ENCODE measurements around the gene SRSF12. TPM values are rescaled to one million over a fixed set of nuclear protein-coding genes. Genes with fewer than 3 reads are reported as not detected.

Gene SRSF12
- total and polyA plus RNA-seq, 2 donors (not counting 3 experiments of a cell fraction or from before 2014, with no cell fraction given): 0.07 to 0.18 TPM

DNA sequence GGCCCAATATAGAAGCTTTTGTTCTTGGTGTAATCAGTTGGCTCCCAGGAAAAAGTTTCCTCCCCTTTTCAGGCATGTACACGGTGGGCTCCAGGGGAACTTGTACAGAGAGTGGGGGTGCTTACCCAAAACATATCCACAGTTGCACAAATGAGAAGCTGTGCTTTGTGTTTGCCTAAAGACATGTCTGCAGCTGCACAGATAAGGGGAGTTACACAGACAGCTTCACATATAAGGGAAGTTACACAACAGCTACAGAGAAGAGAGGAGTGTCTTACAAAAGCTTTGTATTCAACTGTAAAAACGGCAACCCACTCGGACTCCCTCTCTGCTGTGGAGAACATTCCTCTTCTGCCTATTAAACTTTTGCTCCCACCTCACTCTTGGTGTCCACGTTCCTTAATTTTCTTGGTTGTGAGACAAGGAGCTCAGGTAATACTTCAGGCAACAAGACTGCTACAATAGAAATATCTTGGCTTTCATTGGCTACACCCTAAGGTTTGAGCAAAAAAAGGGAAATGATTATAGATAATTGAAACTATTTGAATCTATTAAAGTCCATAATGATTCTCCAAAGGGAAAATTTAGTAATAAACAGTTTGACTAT, 44.8 kb downstream of the SRSF12 start:
- intact Hi-C loops (cut with micrococcal nuclease) (no loop called here), dilution Hi-C loops (cut with MboI; ENCODE audit: extremely low pct_ligation_motif_present, low sequenced_read_pairs) (no loop called here)
- Histone ChIP-seq H3K4me1 (ENCODE audit: control insufficient read depth, extremely low read depth, insufficient read depth, low read length) (no peaks in the 10 kb centered on the region), H3K27me3 (ENCODE audit: control insufficient read depth in 2 of 2, insufficient read depth in 2 of 2, low read length in 2 of 2) (peaks cover 8 to 11% of the 10 kb centered on the region in 2 experiments), H3K27ac (ENCODE audit: insufficient read depth, low read depth, low read length) (no peak overlapping the region), H3K9me3 (replicated peaks; ENCODE audit: control insufficient read depth, insufficient read depth, low read length) (no peaks in the 10 kb centered on the region), H3K4me3 (replicated peaks in 1 of 3; ENCODE audit: insufficient read depth in 1 of 3, low read depth in 1 of 3, low read length in 3 of 3) (no peak overlapping the region), H3K36me3 (ENCODE audit: control insufficient read depth in 2 of 2, extremely low read depth in 1 of 2, insufficient read depth in 2 of 2, low read length in 2 of 2) (no peaks in the 10 kb centered on the region), H3K4me2 (ENCODE audit: insufficient read depth, low read length) (no peak overlapping the region), H2AFZ (ENCODE audit: low read depth, low read length) (no peak overlapping the region), H4K20me1 (replicated peaks; ENCODE audit: control insufficient read depth, extremely low read depth, insufficient read depth, low read length) (no peaks in the 10 kb centered on the region), H3K9me1 (replicated peaks; ENCODE audit: control insufficient read depth, extremely low read depth, insufficient read depth, low read length) (no peaks in the 10 kb centered on the region), H3K79me2 (ENCODE audit: control insufficient read depth, insufficient read depth, low read length) (no peaks in the 10 kb centered on the region), H3K9ac (replicated peaks; ENCODE audit: extremely low read depth, insufficient read depth, low read length) (no peak overlapping the region)
- BruUV-seq (replicated peaks): no TSS peak
- no peak for FAIRE-seq
- ChIA-PET CTCF (no interaction called here), POLR2A (no interaction called here)
- no peak for DNase-seq (ENCODE audit: low read depth, low spot score)
- no peak for TF ChIP-seq FOS (IDR thresholded peaks at IDR 0.05; ENCODE audit: borderline replicate concordance, insufficient read depth, low read length)
- TF ChIP-seq POLR2A (IDR thresholded peaks at IDR 0.05; ENCODE audit: low read depth, low read length): no peak
- TF ChIP-seq MYC (IDR thresholded peaks at IDR 0.05; ENCODE audit: low read depth, low read length): no peak
- TF ChIP-seq JUN (IDR thresholded peaks at IDR 0.05; ENCODE audit: borderline replicate concordance, insufficient read depth, insufficient read length, low read depth): no peak
- TF ChIP-seq CTCF (IDR thresholded peaks at IDR 0.05; ENCODE audit: extremely low read depth in 1 of 2, insufficient read depth in 1 of 2, low read depth in 1 of 2, low read length in 2 of 2): no peak
- TF ChIP-seq GATA2 (IDR thresholded peaks at IDR 0.05; ENCODE audit: insufficient read depth, insufficient read length, low read depth, low read length): no peak
- no peak for TF ChIP-seq POLR2AphosphoS5 (IDR thresholded peaks at IDR 0.05; ENCODE audit: insufficient read depth, low read depth, low read length)
- TF ChIP-seq EZH2 (IDR thresholded peaks at IDR 0.05; ENCODE audit: borderline replicate concordance, low read depth, low read length, severe bottlenecking): no peak
- TF ChIP-seq, protein P1, sequence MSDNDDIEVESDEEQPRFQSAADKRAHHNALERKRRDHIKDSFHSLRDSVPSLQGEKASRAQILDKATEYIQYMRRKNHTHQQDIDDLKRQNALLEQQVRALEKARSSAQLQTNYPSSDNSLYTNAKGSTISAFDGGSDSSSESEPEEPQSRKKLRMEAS (IDR thresholded peaks at IDR 0.05; ENCODE audit: insufficient read depth, insufficient read length): no peak

Measured in endothelial cell of umbilical vein (primary cell).